IPS-20b (cell line): Measurements from ENCODE around the gene RAB17.

Source experiments
- H3K27ac ChIP-seq: one replicate; pipeline ENCODE4 v1.5.1; 2013; ENCODE audit warnings: low read length
- H3K27me3 ChIP-seq: 2 replicates; pipeline ENCODE4 v1.6.1; 2013; ENCODE audit warnings: mild to moderate bottlenecking, low read length, inconsistent platforms; ENCODE audit not compliant: insufficient read depth
- H3K36me3 ChIP-seq: 2 replicates; pipeline ENCODE4 v1.6.1; 2013; ENCODE audit warnings: low read depth, mild to moderate bottlenecking, inconsistent platforms, low read length, moderate library complexity; ENCODE audit not compliant: insufficient read depth
- H3K4me1 ChIP-seq: 2 replicates; pipeline ENCODE4 v1.6.1; 2013; ENCODE audit warnings: mild to moderate bottlenecking, control low read depth, inconsistent platforms, low read length, moderate library complexity; ENCODE audit not compliant: insufficient read depth
- H3K4me3 ChIP-seq: 2 replicates; pipeline ENCODE4 v1.5.1; 2013; ENCODE audit warnings: mild to moderate bottlenecking, low read length, inconsistent platforms
- H3K9ac ChIP-seq: 2 replicates; pipeline ENCODE4 v1.6.1; 2013; ENCODE audit warnings: low read depth, mild to moderate bottlenecking, inconsistent platforms, low read length, moderate library complexity
- H3K9me3 ChIP-seq: 2 replicates; pipeline ENCODE4 v1.6.1; 2013; ENCODE audit warnings: mild to moderate bottlenecking, low read depth, low read length, inconsistent platforms; ENCODE audit not compliant: insufficient read depth

The RAB17 gene

GRCh38 chr2:237581751-237582746 is 8.5 kb downstream of the RAB17 start:
- H3K9ac ChIP-seq = peak overlapping the region; percentile 37; the same call in 1 of the 2 replicates
- H3K27me3 ChIP-seq = no peaks in the 10 kb centered on the region
- no peaks in the 10 kb centered on the region for H3K36me3 ChIP-seq
- H3K4me1 ChIP-seq = 0 out of 2 replicates have a peak, but pooled peaks cover 9% of the 10 kb centered on the region
- H3K9me3 ChIP-seq = no peaks in the 10 kb centered on the region
- H3K4me3 ChIP-seq = no peak overlapping the region
- no peak overlapping the region for H3K27ac ChIP-seq

- H3K4me3 ChIP-seq = no peak overlapping the region
- H3K27me3 ChIP-seq = no peaks in the 10 kb centered on the region
- no peak overlapping the region for H3K27ac ChIP-seq
- no peak overlapping the region for H3K9ac ChIP-seq
- no peaks in the 10 kb centered on the region for H3K9me3 ChIP-seq
- H3K36me3 ChIP-seq = no peaks in the 10 kb centered on the region
- 0 out of 2 replicates have a peak, but pooled peaks cover 9% of the 10 kb centered on the region for H3K4me1 ChIP-seq
Measured at GRCh38 chr2:237581326-237581725, 9.2 kb downstream of the RAB17 start.

- H3K9me3 ChIP-seq = no peaks in the 10 kb centered on the region
- no peaks in the 10 kb centered on the region for H3K36me3 ChIP-seq
- no peak overlapping the region for H3K4me3 ChIP-seq
- no peaks in the 10 kb centered on the region for H3K27me3 ChIP-seq
- 0 out of 2 replicates have a peak, but pooled peaks cover 3% of the 10 kb centered on the region for H3K4me1 ChIP-seq
- H3K9ac ChIP-seq = no peak overlapping the region
- no peak overlapping the region for H3K27ac ChIP-seq
Measured at GRCh38 chr2:237577956-237578870, 12.3 kb downstream of the RAB17 start.

- Histone ChIP-seq H3K4me1 (peaks cover 4% of the 10 kb centered on the region; the same call in 1 of the 2 replicates), H3K27me3 (no peaks in the 10 kb centered on the region)
Measured at GRCh38 chr2:237577458-237577857, 13.1 kb downstream of the RAB17 start.

GRCh38 chr2:237576974-237577373 is 13.6 kb downstream of the RAB17 start:
- Histone ChIP-seq H3K36me3 (no peaks in the 10 kb centered on the region), H3K27ac (no peak overlapping the region), H3K4me3 (no peak overlapping the region), H3K27me3 (no peaks in the 10 kb centered on the region), H3K9ac (no peak overlapping the region), H3K4me1 (peaks cover 5% of the 10 kb centered on the region; the same call in 1 of the 2 replicates), H3K9me3 (no peaks in the 10 kb centered on the region)

More at GRCh38 chr2:237577458-237577857, 13.1 kb downstream of the RAB17 start:
- Histone ChIP-seq H3K9ac (no peak overlapping the region), H3K36me3 (no peaks in the 10 kb centered on the region), H3K27ac (no peak overlapping the region), H3K4me3 (no peak overlapping the region), H3K9me3 (no peaks in the 10 kb centered on the region)

GRCh38 chr2:237575869-237576862 is 14.4 kb downstream of the RAB17 start:
- Histone ChIP-seq H3K9ac (no peak overlapping the region), H3K4me1 (peaks cover 3% of the 10 kb centered on the region; the same call in 1 of the 2 replicates)

GRCh38 chr2:237574894-237575868 is 15.4 kb downstream of the RAB17 start:
- Histone ChIP-seq H3K9me3 (no peaks in the 10 kb centered on the region), H3K4me1 (peaks cover 3% of the 10 kb centered on the region; the same call in 1 of the 2 replicates), H3K27me3 (no peaks in the 10 kb centered on the region), H3K27ac (no peak overlapping the region), H3K9ac (no peak overlapping the region), H3K36me3 (no peaks in the 10 kb centered on the region), H3K4me3 (no peak overlapping the region)

More at GRCh38 chr2:237575869-237576862, 14.4 kb downstream of the RAB17 start:
- no peaks in the 10 kb centered on the region for H3K27me3 ChIP-seq
- H3K27ac ChIP-seq = no peak overlapping the region
- no peak overlapping the region for H3K4me3 ChIP-seq
- no peaks in the 10 kb centered on the region for H3K36me3 ChIP-seq
- H3K9me3 ChIP-seq = no peaks in the 10 kb centered on the region

- H3K36me3 ChIP-seq = no peaks in the 10 kb centered on the region
- H3K9me3 ChIP-seq = no peaks in the 10 kb centered on the region
- H3K9ac ChIP-seq = no peak overlapping the region
- H3K4me1 ChIP-seq = peaks cover 3% of the 10 kb centered on the region; the same call in 1 of the 2 replicates
- no peaks in the 10 kb centered on the region for H3K27me3 ChIP-seq
- no peak overlapping the region for H3K4me3 ChIP-seq
- H3K27ac ChIP-seq = no peak overlapping the region
Measured at GRCh38 chr2:237574467-237574866, 16.1 kb downstream of the RAB17 start.

GRCh38 chr2:237573721-237574415 is 16.7 kb downstream of the RAB17 start:
- H3K4me1 ChIP-seq = peaks cover 3% of the 10 kb centered on the region; the same call in 1 of the 2 replicates
- H3K9me3 ChIP-seq = no peaks in the 10 kb centered on the region
- H3K27ac ChIP-seq = no peak overlapping the region
- H3K27me3 ChIP-seq = no peaks in the 10 kb centered on the region
- no peak overlapping the region for H3K9ac ChIP-seq
- no peaks in the 10 kb centered on the region for H3K36me3 ChIP-seq
- no peak overlapping the region for H3K4me3 ChIP-seq
